ENCODE measurements around the gene MYOF.
"Not testable (repeated sequence)": the region's sequence is repeated elsewhere in the genome, so short reads cannot be mapped to it uniquely, and the experiment has no call there.

MYOF gene

GRCh38 chr10:93344691-93345090 is 137.4 kb downstream of the MYOF start:
- DNase-seq, result no peak

GRCh38 chr10:93342921-93343320 is 139.2 kb downstream of the MYOF start:
- no peak for DNase-seq

GRCh38 chr10:93342366-93342765 is 139.8 kb downstream of the MYOF start:
- no peak for DNase-seq

GRCh38 chr10:93337309-93337721 is 144.8 kb downstream of the MYOF start:
- DNase-seq, result no peak

- no peak for DNase-seq
These were observed 145.5 kb downstream of the MYOF start for GRCh38 chr10:93336678-93337077.

- no peak for DNase-seq
These were observed 146.0 kb downstream of the MYOF start for GRCh38 chr10:93336110-93336509.

GRCh38 chr10:93334901-93335327 is 147.2 kb downstream of the MYOF start:
- DNase-seq, result no peak

GRCh38 chr10:93334181-93334580 is 148.0 kb downstream of the MYOF start:
- no peak for DNase-seq

- no peak for DNase-seq
These were observed 148.7 kb downstream of the MYOF start for GRCh38 chr10:93333278-93333978.

GRCh38 chr10:93330824-93331223 is 151.3 kb downstream of the MYOF start:
- DNase-seq, result no peak

- DNase-seq, result peak; percentile 67
These were observed 162.2 kb downstream of the MYOF start for GRCh38 chr10:93319896-93320295.

GRCh38 chr10:93319096-93319495 is 163.0 kb downstream of the MYOF start:
- DNase-seq, result no peak

GRCh38 chr10:93315246-93315645 is 166.9 kb downstream of the MYOF start:
- no peak for DNase-seq

GRCh38 chr10:93314656-93315055 is 167.5 kb downstream of the MYOF start:
- not testable (repeated sequence) for DNase-seq

- DNase-seq, result no peak
These were observed 168.3 kb downstream of the MYOF start for GRCh38 chr10:93313798-93314197.

- DNase-seq, result no peak
These were observed 173.1 kb downstream of the MYOF start for GRCh38 chr10:93309062-93309461.

GRCh38 chr10:93305122-93305521 is 177.0 kb downstream of the MYOF start:
- no peak for DNase-seq

- no peak for DNase-seq
These were observed 181.2 kb downstream of the MYOF start for GRCh38 chr10:93300981-93301380.

GRCh38 chr10:93300288-93300917 is 181.7 kb downstream of the MYOF start:
- no peak for DNase-seq

GRCh38 chr10:93299606-93300287 is 182.4 kb downstream of the MYOF start:
- DNase-seq, result no peak

- no peak for DNase-seq
These were observed 182.9 kb downstream of the MYOF start for GRCh38 chr10:93299195-93299594.

GRCh38 chr10:93296151-93296550 is 186.0 kb downstream of the MYOF start:
- no peak for DNase-seq

GRCh38 chr10:93293999-93294398 is 188.1 kb downstream of the MYOF start:
- no peak for DNase-seq
